Stimulated activated memory B cell treated with anti-CD40 and anti-IgM and Interleukin-4, amounts not matched to agents 10 μg/mL and 1 μg/mL and 100 μg/mL, for 72 hours (primary cell): ENCODE results near the gene FAM81B.

Experiments
- ATAC-seq: fragments of 150-1000 bp; cut with Tn5 transposase; 2 replicates; pipeline ENCODE4 v1.10.0; 2021
- H3K27ac Mint-ChIP-seq: one replicate; pipeline ENCODE4 v1.8.0; 2022; ENCODE audit warnings: mild to moderate bottlenecking, mixed read lengths
- H3K27me3 Mint-ChIP-seq: one replicate; pipeline ENCODE4 v1.8.0; 2022; ENCODE audit warnings: mixed read lengths
- H3K36me3 Mint-ChIP-seq: one replicate; pipeline ENCODE4 v1.8.0; 2022; ENCODE audit warnings: mixed read lengths
- H3K4me1 Mint-ChIP-seq: one replicate; pipeline ENCODE4 v1.8.0; 2022; ENCODE audit warnings: mixed read lengths
- H3K4me3 Mint-ChIP-seq: one replicate; pipeline ENCODE4 v1.8.0; 2022; ENCODE audit warnings: mild to moderate bottlenecking, moderate library complexity, mixed read lengths
- H3K9me3 Mint-ChIP-seq: one replicate; pipeline ENCODE4 v1.8.0; 2022; ENCODE audit warnings: mixed read lengths

The FAM81B gene

DNA sequence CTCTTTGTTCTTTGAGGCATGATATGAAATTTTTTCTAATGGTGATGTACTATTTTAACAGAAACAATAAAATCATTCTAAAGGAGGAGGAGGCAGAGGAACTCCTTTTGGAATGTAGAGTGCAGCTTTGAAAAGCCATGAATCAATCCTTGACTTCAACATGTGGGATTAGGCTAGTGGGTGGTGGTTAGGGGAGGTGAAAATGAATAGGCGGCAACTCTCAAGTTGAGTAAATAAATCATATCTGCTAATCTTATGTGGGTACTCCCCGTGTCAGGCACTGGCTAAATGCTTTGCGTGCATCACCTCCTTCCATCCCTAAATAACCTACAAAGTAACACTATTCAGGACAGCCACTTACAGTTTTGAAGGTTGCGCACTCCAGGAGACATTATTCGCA, 35.1 kb downstream of the FAM81B start:
- ATAC-seq, result no peak
- Mint-ChIP-seq H3K4me1 (peaks cover 6% of the 10 kb centered on the region), H3K27ac (no peak overlapping the region), H3K27me3 (peaks cover 8% of the 10 kb centered on the region), H3K9me3 (no peaks in the 10 kb centered on the region), H3K4me3 (no peak overlapping the region), H3K36me3 (no peaks in the 10 kb centered on the region)

DNA sequence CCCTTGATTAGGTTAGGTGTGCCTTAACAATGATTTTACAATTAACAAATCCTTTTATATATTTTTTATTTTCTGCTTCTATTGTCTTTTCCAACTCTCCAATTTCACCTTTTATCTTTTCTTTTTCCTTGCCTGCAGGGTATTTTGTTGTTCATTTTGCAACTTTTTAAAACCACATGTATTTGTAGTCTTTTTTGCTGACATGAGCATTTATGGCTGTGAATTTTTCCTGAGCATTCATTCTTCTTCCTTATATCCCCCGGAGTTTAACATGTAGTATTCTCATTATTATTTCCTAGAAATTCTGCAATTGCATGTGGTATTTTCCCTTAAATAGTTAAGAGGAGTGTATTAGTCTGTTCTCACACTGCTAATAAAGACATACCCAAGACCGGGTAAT, 41.6 kb downstream of the FAM81B start:
- Mint-ChIP-seq H3K27me3 (peaks cover 5% of the 10 kb centered on the region), H3K4me1 (no peaks in the 10 kb centered on the region), H3K9me3 (peaks cover 3% of the 10 kb centered on the region), H3K4me3 (no peak overlapping the region), H3K36me3 (no peaks in the 10 kb centered on the region), H3K27ac (no peak overlapping the region)
- ATAC-seq, result no peak

DNA sequence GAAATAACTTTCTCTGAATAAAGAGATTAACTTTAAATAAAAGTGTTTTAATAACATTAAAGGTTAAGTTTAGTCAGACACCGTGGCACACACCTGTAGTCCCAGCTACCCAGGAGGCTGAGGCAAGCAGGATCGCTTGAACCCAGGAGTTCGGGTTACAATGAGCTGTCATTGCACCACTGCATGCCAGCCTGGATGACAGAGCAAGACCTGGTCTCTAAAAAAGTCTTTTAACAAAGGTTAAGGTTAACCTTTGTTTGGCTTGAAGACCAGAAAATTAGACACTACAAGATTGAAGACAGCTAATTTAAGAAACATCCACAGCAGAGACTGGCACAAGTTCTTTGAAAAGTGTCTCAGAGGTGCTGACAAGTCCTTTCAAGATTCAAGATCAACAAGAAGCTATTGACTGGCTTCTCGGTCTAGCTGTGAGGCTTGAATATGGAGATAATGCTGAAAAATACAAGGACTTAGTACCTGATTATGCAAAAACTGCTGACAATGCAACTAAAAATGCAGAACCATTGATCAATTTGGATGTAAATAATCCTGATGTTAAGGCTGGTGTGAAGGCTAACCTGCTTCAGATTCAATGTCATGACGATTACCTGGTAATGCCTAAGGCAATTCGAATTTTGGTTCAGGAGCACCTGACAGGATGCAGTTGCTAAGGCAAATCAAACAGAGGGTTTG, 48.8 kb downstream of the FAM81B start:
- Mint-ChIP-seq H3K36me3 (no peaks in the 10 kb centered on the region), H3K27ac (no peak overlapping the region), H3K27me3 (peaks cover 27% of the 10 kb centered on the region), H3K9me3 (no peaks in the 10 kb centered on the region), H3K4me3 (no peak overlapping the region), H3K4me1 (no peaks in the 10 kb centered on the region)
- ATAC-seq, result no peak

DNA sequence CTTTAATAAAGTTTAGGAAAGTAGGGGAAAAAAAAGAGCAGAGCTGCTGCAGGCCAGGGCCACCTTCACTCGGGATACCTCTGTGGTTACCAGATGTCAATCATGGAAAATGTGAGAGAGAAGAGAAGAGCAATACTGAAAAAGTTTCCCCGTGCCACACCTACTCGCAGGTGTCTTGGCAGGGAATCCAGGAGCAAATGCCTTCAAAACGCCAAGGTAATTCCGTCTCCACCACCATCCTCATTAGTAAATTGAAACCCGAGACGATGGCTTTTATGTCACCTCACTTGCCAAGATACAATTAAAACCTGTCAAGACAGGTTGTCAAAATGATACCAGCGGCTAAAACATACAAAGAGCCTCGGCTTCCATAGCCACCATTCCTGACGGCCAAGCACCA, 49.7 kb downstream of the FAM81B start:
- peaks cover 33% of the 10 kb centered on the region for H3K27me3 Mint-ChIP-seq
- peaks cover 8% of the 10 kb centered on the region for H3K4me1 Mint-ChIP-seq
- no peaks in the 10 kb centered on the region for H3K9me3 Mint-ChIP-seq

DNA sequence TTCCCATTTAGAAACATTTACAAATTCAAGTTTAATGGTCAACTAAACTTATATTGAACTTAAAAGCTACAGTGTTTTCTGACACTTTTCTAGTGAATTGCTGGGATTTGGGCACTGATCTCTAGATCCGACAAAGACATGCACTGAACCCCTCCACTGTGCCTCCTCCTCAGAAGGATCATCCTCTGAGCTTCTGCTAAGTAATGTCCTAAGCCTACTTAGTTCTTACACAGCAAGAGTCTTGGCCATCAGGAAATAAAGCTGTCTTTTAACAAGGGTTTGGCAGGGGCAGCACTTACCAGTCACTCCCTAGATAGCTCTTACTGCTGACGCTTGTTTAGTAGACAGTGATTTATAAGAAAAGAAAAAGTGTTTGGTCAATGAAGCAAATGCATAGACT, 50.5 kb downstream of the FAM81B start:
- ATAC-seq, result no peak
- Mint-ChIP-seq H3K27me3 (peaks cover 37% of the 10 kb centered on the region), H3K27ac (no peak overlapping the region), H3K9me3 (no peaks in the 10 kb centered on the region), H3K4me1 (peaks cover 10% of the 10 kb centered on the region), H3K4me3 (no peak overlapping the region), H3K36me3 (no peaks in the 10 kb centered on the region)

More for the DNA sequence above, 49.7 kb downstream of the FAM81B start:
- ATAC-seq, result no peak
- Mint-ChIP-seq H3K27ac (no peak overlapping the region), H3K4me3 (no peak overlapping the region), H3K36me3 (no peaks in the 10 kb centered on the region)

DNA sequence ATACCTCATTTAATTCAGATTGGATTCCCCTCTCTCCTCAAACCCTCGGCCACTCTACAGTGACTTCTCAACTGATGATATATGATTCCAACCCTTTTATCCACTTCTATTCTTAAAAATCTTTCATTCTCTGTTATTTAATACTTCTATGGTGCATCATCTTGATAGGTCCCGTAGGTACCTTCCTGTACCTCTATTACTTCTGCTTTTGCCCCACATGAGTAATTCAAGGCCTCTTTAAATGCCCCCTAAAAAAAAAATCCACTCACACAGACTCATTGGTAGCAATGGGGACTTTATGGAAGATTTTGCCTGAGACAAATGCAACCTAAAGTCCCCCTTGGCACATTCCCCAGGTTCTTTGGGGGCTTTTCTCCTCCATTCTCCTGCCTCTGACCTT, 54.3 kb downstream of the FAM81B start:
- peaks cover 10% of the 10 kb centered on the region for H3K4me1 Mint-ChIP-seq
- peaks cover 25% of the 10 kb centered on the region for H3K27me3 Mint-ChIP-seq
- H3K27ac Mint-ChIP-seq, result no peak overlapping the region
- H3K9me3 Mint-ChIP-seq, result no peaks in the 10 kb centered on the region
- no peak overlapping the region for H3K4me3 Mint-ChIP-seq
- ATAC-seq, result no peak
- no peaks in the 10 kb centered on the region for H3K36me3 Mint-ChIP-seq

DNA sequence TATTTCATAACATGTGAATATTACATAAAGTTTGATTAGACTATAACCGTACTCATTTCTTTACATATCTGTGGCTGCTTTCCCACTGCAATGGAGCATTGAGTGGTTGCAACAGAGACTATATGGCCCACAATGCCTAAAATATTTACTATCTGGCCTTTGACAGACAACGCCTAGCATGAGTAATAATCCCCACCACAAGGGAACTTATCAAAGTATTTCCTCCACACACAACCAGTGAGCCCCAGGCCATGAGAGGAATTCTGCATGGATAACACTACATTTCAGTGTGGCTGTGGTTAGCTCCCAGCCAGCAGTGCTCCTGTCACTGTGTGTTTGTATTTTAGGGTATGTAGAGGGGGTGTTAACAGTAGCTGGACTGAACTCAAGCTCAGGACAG, 54.8 kb downstream of the FAM81B start:
- Mint-ChIP-seq H3K4me3 (no peak overlapping the region), H3K36me3 (no peaks in the 10 kb centered on the region), H3K27me3 (peaks cover 19% of the 10 kb centered on the region), H3K27ac (no peak overlapping the region), H3K9me3 (no peaks in the 10 kb centered on the region), H3K4me1 (peaks cover 10% of the 10 kb centered on the region)
- no peak for ATAC-seq

DNA sequence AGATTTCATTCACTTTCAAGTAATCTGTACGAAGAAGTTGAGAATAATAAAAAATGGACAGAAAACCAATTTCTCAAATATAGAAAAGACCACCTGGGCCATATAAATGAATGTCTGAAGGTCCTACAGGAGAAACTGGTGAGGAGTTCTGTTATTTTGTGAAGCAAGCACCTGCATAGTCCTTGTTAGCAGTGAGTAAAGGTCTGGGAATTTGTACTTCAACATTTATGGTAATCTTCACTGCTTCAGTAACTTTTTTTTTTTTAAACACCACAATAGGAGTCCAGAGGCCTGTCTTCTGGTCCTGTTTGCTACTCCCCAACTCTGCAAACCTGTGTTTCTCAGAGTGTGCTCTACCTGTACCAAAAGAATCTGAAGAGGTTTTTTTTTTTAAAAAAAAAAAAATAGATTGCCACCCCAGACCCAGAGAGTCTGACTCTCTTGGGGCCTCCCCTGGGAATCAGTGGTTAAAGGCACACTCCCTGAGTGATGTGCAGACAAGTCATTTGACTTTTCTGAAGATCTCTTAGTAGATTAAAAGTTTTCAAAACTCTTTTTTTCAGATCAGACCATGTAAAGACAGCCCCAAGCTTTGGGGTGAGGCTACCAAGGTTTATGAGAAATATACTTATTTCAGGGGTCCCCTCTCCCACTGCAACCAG, 55.5 kb downstream of the FAM81B start:
- Mint-ChIP-seq H3K27me3 (peaks cover 18% of the 10 kb centered on the region), H3K36me3 (no peaks in the 10 kb centered on the region), H3K4me1 (peaks cover 10% of the 10 kb centered on the region), H3K9me3 (no peaks in the 10 kb centered on the region), H3K4me3 (no peak overlapping the region), H3K27ac (no peak overlapping the region)
- ATAC-seq, result peak; percentile 55

DNA sequence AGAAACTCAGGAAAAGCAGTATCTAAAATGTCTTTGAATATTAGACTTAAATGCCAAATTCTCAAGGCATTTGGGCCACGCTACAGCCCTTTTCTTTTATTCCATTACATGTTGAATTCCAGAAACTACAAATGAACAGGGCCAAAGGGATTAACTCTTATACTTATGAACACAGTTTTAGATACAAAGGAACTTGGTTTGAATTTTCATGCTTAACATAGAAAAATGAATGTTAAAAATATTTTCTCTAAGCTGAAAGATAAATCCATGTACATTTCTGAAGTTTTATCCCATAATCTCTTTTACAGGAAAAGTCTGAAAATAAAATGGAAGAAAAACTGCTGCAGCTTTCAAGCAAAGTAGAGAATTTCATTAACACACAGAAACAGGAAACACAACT, 56.8 kb downstream of the FAM81B start:
- ATAC-seq, result no peak
- H3K36me3 Mint-ChIP-seq, result no peaks in the 10 kb centered on the region
- peaks cover 10% of the 10 kb centered on the region for H3K4me1 Mint-ChIP-seq
- H3K9me3 Mint-ChIP-seq, result no peaks in the 10 kb centered on the region
- H3K27me3 Mint-ChIP-seq, result peaks cover 16% of the 10 kb centered on the region
- H3K4me3 Mint-ChIP-seq, result no peak overlapping the region
- H3K27ac Mint-ChIP-seq, result no peak overlapping the region

DNA sequence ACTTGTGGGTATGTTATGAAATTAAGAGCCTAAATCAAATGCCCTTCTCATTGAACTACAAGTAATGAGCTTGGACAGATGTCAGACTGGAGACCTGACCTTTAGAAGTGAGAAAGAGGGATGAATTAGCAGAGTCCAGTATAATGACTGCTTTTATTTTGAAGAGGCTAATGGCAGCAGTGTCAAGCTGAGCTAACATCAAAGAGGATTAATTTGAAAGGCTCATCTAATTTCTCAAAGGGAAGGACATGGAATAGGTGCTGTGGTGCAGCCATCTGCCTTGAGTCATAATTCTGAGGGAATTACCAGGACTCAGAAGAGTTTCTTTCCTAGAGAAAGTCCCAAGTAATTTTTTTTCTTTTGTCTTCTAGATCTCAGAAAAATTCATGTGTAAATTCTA, 57.6 kb downstream of the FAM81B start:
- no peak for ATAC-seq
- Mint-ChIP-seq H3K27ac (no peak overlapping the region), H3K27me3 (peaks cover 9% of the 10 kb centered on the region), H3K9me3 (no peaks in the 10 kb centered on the region), H3K36me3 (no peaks in the 10 kb centered on the region), H3K4me3 (no peak overlapping the region), H3K4me1 (peaks cover 10% of the 10 kb centered on the region)

DNA sequence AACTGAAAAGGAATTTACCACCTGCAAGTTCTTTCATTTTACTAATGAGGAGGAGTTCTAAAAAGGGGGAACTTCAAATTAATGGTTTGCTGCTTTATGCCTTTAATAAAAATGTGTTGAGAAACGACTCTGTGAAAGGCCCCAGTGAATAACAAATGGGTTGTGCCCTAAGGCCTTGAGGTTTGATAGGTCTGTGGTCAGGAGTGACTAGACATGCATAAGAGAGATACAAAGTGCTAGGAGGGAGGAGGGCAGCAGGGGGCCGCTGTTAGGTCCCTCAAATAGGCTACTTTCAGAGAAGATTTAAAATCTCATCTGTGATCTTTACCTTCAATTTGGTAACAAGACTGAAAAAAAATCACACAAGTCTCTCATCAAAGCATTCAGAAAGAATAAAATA, 58.3 kb downstream of the FAM81B start:
- Mint-ChIP-seq H3K36me3 (no peaks in the 10 kb centered on the region), H3K27ac (no peak overlapping the region)
- ATAC-seq, result no peak

DNA sequence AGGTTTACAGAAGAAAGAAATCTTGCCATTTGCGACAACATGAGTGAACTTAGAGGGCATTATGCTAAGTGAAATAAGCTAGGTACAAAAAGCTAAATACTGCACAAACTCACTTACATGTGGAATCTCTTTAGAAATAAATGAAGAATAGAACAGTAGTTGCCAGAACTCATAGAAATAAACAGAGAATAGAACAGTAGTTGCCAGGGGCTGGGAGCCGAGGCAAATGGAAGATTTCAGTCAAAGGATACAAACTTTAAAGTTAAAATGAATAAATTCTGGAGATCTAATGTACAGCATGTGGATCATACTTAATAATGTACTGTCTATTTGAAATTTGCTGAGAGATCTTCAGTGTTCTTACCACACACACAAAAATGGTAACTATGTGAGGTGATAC, 63.4 kb downstream of the FAM81B start:
- Mint-ChIP-seq H3K9me3 (no peaks in the 10 kb centered on the region), H3K27ac (no peak overlapping the region), H3K36me3 (peaks cover 4% of the 10 kb centered on the region), H3K4me3 (no peak overlapping the region), H3K27me3 (no peaks in the 10 kb centered on the region), H3K4me1 (no peaks in the 10 kb centered on the region)
- ATAC-seq, result no peak

More for the DNA sequence above, 58.3 kb downstream of the FAM81B start:
- Mint-ChIP-seq H3K9me3 (no peaks in the 10 kb centered on the region), H3K27me3 (peaks cover 9% of the 10 kb centered on the region), H3K4me3 (no peak overlapping the region), H3K4me1 (peaks cover 10% of the 10 kb centered on the region)

DNA sequence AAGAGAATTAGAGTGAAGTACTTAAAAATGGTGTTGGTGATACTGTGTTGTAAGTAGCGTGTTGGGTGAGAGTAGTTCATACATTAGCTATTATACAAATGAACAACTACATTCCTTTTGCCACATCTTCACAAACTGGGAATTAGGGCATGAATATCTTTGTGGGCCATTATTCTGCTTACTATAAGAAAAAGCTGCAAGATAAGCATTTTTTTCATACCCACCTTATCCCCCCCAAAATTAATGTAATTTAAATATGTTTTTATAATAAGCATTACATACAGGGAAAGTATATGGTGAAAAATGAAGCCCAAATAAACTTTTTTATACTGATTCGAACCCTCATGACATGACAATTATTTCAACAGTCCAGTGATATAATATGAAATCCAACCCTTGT, 69.5 kb downstream of the FAM81B start:
- H3K4me3 Mint-ChIP-seq, result no peak overlapping the region
- no peak for ATAC-seq
- H3K36me3 Mint-ChIP-seq, result peaks cover 23% of the 10 kb centered on the region
- no peaks in the 10 kb centered on the region for H3K27me3 Mint-ChIP-seq
- no peaks in the 10 kb centered on the region for H3K4me1 Mint-ChIP-seq
- H3K9me3 Mint-ChIP-seq, result no peaks in the 10 kb centered on the region
- H3K27ac Mint-ChIP-seq, result no peak overlapping the region

DNA sequence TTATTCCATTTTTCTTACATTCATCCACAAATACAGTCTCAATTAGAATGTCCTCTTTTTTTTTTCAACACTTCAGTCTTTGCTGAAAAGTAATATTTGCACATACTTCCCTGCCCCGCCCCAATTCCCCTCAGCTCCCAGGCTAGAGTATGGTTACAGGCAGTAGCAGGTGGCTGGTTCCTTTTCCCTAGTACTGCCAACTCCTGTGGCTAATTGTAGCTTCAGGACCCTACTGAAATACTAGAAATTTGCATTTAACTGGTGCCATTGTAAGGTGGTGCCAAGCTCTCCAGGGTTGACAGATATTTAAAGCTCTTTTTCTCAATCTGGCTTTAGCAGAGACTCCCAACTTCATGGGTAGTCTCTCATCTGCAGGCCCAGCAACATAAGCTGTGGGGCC, 80.3 kb downstream of the FAM81B start:
- H3K36me3 Mint-ChIP-seq, result peaks cover 61% of the 10 kb centered on the region
- H3K4me1 Mint-ChIP-seq, result no peaks in the 10 kb centered on the region
- no peak for ATAC-seq
- H3K27ac Mint-ChIP-seq, result no peak overlapping the region
- no peak overlapping the region for H3K4me3 Mint-ChIP-seq
- no peaks in the 10 kb centered on the region for H3K27me3 Mint-ChIP-seq
- no peaks in the 10 kb centered on the region for H3K9me3 Mint-ChIP-seq

DNA sequence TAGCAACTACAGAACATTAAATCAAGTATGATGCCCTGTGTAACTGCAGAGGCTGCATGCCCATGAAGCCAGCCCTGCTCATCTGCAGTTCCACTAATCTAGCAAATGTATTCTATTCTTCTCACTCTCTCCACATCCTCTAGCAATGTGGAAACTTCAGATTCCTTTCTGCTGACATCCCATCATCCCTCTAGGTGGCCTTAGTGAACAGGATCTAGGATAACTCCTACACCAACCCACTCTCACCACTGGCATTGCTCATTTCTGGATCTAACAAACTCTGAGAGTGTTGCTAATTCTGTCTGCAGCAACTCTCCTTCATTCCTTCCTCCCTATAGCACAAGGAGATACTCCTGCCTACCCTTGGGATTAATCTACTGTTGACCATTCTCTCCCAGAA, 80.8 kb downstream of the FAM81B start:
- H3K27me3 Mint-ChIP-seq, result no peaks in the 10 kb centered on the region
- no peak overlapping the region for H3K27ac Mint-ChIP-seq
- peaks cover 63% of the 10 kb centered on the region for H3K36me3 Mint-ChIP-seq
- H3K4me3 Mint-ChIP-seq, result no peak overlapping the region
- no peaks in the 10 kb centered on the region for H3K9me3 Mint-ChIP-seq
- no peak for ATAC-seq
- H3K4me1 Mint-ChIP-seq, result no peaks in the 10 kb centered on the region

DNA sequence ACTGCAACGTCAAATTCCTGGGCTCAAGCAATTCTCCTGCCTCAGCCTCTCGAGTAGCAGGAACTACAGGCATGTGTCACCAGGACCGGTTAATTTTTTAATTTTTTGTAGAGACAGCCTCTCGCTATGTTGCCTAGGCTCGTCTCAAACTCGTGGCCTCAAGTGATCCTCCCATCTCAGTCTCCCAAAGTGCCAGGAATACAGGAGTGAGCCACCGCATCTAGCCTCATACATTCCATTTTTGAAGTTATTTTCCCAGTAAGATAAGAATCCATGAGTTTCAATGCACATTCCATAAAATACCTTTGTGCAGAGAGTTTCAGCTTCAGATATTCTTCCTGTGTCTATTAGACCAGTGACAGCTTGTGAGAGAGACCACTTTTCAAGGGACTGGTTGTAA, 93.3 kb downstream of the FAM81B start:
- no peaks in the 10 kb centered on the region for H3K27me3 Mint-ChIP-seq
- H3K4me1 Mint-ChIP-seq, result no peaks in the 10 kb centered on the region
- no peak for ATAC-seq
- H3K36me3 Mint-ChIP-seq, result peaks cover 84% of the 10 kb centered on the region
- H3K9me3 Mint-ChIP-seq, result peaks cover 19% of the 10 kb centered on the region
- H3K27ac Mint-ChIP-seq, result no peak overlapping the region
- no peak overlapping the region for H3K4me3 Mint-ChIP-seq
